GM10847 (cell line): ENCODE measurements around the gene INCA1.

ENCODE experiments used
- POLR2A ChIP-seq: IDR thresholded peaks from 2 replicates; pipeline ENCODE4 v1.6.1; 2011; ENCODE audit not compliant: insufficient read length; ENCODE audit errors: extremely low read depth

INCA1 gene

DNA sequence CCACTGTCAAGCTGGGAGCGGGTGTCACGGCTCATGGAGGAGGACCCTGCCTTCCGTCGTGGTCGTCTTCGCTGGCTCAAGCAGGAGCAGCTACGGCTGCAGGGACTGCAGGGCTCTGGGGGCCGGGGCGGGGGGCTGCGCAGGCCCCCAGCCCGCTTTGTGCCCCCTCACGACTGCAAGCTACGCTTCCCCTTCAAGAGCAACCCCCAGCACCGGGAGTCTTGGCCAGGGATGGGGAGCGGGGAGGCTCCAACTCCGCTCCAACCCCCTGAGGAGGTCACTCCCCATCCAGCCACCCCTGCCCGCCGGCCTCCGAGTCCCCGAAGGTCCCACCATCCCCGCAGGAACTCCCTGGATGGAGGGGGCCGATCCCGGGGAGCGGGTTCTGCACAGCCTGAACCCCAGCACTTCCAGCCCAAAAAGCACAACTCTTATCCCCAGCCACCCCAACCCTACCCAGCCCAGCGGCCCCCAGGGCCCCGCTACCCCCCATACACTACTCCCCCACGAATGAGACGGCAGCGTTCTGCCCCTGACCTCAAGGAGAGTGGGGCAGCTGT is 26.3 kb upstream of the INCA1 start:
- TF ChIP-seq POLR2A = no peak

- TF ChIP-seq POLR2A = no peak
Observed at GRCh38 chr17:5022171-5022711, 24.9 kb upstream of the INCA1 start.

DNA sequence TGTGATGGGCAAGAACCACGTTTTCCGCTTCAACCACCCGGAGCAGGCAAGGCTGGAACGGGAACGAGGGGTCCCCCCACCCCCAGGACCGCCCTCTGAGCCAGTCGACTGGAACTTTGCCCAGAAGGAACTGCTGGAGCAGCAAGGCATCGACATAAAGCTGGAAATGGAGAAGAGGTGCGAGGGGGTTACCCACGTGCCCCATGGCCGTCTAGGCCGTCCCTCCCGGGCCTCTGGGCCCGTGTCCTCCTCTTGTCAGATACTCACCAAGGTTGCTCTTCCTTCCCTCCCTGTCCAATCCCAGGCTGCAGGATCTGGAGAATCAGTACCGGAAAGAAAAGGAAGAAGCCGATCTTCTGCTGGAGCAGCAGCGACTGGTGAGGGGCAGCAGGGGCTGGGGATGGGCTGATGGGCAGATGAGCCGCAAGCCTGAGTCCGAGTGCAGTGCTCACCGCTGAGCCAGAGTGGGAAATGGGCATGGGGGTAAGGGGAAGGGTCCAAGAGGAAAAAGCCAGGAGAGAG is 23.2 kb upstream of the INCA1 start:
- TF ChIP-seq POLR2A = no peak

DNA sequence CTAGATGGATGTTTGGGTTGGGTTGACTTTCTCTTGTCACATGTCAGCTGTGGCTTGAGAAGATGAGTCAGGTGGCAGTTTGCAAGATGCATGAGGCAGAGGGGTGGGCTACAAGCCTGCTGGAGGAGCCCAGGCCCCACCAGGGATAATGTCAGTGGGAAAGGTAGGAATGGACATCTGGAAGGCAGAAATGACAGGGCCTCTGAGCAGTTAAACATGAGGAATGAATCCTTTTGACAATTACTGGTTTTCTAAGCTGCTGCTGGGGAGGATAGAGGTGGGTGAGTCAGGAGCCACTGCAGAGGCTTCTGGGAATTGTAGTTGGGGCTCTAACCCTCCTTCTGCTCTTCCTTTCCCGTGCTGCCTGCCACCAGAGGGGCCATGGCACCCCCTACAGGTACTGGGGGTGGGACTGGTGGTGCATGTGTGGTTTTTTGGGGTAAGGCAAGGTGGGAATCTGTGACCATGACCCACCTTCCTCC is 22.2 kb upstream of the INCA1 start:
- no peak for TF ChIP-seq POLR2A

DNA sequence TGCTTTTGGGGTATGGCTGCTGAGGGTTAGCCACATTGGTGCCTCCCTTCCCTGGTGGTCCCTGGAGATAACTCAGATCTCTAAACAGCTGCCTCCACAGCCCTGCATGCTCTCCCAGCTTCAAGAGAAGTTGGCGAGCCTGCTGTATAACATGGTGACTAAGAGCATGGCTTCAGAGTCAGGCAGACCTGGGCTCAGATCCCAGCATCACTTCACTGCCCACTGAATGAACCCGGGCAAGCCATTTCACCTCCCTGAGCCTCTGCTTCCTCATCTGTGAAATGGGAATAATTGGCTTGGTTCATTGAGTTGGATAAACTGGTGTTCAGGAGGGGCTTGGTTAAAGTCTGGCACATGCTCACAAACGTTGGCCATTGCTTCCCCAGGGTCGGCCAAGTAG is 17.0 kb upstream of the INCA1 start:
- no peak for TF ChIP-seq POLR2A

- no peak for TF ChIP-seq POLR2A
Observed at GRCh38 chr17:5011928-5012327, 14.6 kb upstream of the INCA1 start.

- TF ChIP-seq POLR2A = no peak
Observed at GRCh38 chr17:5003214-5003867, 6.0 kb upstream of the INCA1 start.

GRCh38 chr17:5002121-5002788 is 4.9 kb upstream of the INCA1 start:
- no peak for TF ChIP-seq POLR2A

GRCh38 chr17:5000237-5000639 is 2.9 kb upstream of the INCA1 start:
- no peak for TF ChIP-seq POLR2A

DNA sequence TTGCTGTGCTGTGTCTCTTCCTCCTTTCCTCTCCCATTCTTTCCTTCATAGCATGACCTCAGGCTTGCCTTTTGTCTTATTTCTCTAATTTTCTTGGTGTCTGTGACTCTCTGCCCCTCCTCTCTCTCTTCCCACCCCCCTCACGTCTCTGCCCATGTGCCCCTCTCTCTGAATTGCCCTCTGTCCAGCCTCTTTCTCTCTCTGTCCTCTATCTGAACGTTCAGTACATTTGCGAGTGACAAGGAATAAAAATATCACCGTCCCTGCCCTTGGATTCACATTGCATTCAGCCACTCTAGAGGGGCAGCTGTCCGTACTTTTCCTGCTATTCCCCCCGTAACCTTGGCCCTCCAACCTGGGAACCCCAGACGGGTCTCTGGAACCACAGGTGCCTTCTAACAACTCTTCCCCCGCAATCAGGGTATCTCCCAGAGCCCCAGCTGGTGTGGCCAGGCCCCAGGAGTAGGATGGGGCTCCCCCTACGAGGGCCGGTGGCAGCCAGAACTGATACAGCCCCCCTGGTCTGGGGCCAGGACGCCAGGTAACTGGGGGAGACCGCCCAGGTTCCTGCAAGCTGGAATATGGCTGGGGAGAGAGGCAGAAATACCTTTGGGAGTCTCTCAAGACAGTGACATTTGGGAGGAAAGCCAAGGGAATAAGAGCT is 2.2 kb upstream of the INCA1 start:
- TF ChIP-seq POLR2A = no peak

GRCh38 chr17:4998732-4999429 is 1.6 kb upstream of the INCA1 start:
- TF ChIP-seq POLR2A = no peak

- no peak for TF ChIP-seq POLR2A
Observed at GRCh38 chr17:4998027-4998731, 857 bp upstream of the INCA1 start.

DNA sequence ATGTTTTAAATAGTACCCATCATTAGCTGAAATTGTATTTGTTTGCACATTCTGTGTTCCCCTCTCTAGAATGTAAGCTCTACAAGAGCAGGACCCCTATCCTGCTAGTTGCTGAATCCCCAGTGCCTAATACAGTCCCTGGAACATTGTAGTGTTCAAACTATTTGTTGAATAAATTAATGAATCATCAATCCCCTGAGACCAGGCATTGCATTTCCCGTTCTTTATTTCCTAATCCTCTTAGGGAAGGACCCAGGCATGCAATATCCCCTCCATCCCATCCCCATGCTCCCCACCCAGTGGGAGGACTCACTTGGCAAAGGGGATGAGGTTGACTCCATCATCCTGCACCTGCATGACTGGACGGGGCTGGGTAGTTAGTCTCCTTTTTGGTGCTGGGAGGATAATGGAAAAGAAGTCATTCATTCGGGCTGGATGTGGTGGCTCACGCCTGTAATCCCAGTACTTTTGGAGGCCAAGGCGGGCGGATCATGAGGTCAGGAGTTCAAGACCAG is 3.2 kb downstream of the INCA1 start:
- no peak for TF ChIP-seq POLR2A
